ENCODE results near the gene ATP5IF1.

The ATP5IF1 gene

DNA sequence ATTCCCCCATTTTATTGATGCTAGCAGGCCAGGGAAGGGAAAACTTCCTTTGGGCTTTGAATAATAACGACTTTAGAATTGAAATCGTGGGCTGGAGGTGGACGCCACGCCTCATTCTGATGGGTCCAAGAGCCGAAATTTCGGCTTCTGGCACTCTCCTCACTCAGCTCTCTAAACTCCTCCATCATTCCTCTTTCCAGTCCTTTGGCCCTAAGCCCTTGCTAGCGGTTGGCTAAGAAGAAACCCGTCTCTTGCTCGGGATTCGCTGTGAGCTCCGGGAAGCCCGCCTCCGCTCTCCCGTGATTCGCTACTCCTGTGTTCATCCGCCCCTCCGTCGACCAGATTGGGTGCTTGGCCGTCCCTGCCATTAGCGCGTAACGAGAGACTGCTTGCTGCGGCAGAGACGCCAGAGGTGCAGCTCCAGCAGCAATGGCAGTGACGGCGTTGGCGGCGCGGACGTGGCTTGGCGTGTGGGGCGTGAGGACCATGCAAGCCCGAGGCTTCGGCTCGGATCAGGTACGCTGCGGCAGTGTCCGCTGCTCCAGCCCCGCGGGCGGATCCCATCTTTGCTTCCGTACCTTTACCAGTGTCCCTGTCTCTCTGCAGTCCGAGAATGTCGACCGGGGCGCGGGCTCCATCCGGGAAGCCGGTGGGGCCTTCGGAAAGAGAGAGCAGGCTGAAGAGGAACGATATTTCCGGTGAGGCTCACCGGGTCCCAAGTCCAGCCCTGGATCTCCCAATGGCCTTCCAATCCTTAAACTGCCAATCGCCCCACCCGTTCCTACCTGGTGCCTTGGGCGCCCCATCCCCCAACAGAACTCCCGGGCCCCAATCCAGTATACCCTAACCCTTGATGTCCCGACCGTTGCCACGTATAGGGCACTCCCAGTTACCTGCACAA lies at the start of gene ATP5IF1:
Gene ATP5IF1 (plus strand): TSS at position 370 of the 901 bp plus-strand sequence. CDS start 60 bp downstream, at position 430.
- Histone ChIP-seq H3K9me3 (ENCODE audit: control insufficient read depth, low read length) (no peaks in the 10 kb centered on the region), H3K4me3 (ENCODE audit: low read length) (peak within 1 kb of the TSS; percentile 99), H3K4me1 (ENCODE audit: control insufficient read depth, insufficient read depth, low read length) (peaks cover 17% of the 10 kb centered on the region), H3K27me3 (ENCODE audit: control insufficient read depth, insufficient read depth, low read length) (no peaks in the 10 kb centered on the region), H3K9ac (ENCODE audit: low read length) (peak within 1 kb of the TSS; percentile 94), H3K36me3 (ENCODE audit: control insufficient read depth, insufficient read depth, low read length) (no peaks in the 10 kb centered on the region)

DNA sequence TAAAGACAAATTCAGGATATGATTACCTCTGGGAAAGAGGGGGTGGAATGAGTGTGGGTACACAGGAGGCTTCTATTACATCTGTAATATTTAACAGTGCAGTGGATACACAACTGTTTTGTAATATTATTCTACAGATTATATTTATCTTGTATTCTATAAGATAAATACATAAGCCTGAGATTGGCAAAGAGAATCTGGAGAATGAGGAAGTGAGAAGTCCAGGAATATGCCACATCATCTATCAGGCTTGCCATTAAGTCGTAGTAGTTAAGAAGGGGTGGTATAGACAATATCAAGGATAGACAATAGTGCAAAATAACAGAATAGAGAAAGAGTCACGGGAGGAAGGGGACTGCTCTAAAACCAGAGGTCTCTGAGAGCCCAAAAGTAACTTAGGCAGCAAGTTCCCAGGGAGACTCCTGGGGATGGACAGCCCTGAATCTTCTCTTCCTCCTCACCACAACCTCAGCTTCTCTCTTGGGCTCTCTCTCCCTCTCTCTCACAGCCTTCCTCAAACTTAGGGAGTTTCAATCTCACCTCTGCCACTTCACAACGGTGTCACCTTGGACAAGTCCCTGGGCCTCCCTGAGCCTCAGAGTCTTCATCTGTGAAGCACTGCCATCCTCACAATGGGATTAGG lies 45.5 kb upstream of the ATP5IF1 start:
- H3K4me1 ChIP-seq (ENCODE audit: control insufficient read depth, insufficient read depth, low read length), result peaks cover 19% of the 10 kb centered on the region
- H3K9ac ChIP-seq (ENCODE audit: low read length), result no peak overlapping the region
- no peaks in the 10 kb centered on the region for H3K36me3 ChIP-seq (ENCODE audit: control insufficient read depth, insufficient read depth, low read length)
- no peaks in the 10 kb centered on the region for H3K27me3 ChIP-seq (ENCODE audit: control insufficient read depth, insufficient read depth, low read length)
- H3K9me3 ChIP-seq (ENCODE audit: control insufficient read depth, low read length), result no peaks in the 10 kb centered on the region
- no peak overlapping the region for H3K4me3 ChIP-seq (ENCODE audit: low read length)

DNA sequence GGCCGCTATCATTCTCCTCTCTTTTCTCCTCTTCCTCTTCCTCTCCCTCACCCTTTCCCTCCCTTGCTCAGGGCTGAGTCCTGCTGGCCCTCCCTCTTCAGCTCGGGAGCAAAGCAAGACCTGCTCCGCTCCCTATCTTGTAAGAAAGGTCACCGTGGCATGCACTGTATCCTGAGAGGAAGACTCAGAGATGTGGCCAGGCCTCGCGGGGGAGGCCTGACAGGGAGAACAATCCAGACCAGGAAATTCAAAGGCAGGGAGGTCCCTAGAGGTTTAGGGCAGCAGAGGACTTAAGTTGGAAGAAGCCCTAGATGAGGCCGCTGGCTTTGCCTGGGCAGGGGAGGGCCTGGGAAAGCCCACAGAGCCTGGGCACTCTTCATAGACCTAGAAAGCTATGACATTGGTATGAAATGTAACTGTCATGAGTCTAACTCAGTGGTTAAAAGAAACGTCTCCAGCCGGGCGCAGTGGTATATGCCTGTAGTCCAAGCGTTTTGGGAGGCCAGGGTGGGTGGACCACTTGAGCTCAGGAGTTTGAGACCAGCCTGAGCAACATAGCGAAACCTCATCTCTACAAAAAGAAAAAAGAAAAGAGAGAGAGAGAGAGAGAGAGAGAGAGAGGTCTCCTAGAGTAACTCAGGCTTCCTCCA lies 44.8 kb upstream of the ATP5IF1 start:
- Histone ChIP-seq H3K4me3 (ENCODE audit: low read length) (no peak overlapping the region), H3K36me3 (ENCODE audit: control insufficient read depth, insufficient read depth, low read length) (no peaks in the 10 kb centered on the region), H3K9ac (ENCODE audit: low read length) (no peak overlapping the region), H3K27me3 (ENCODE audit: control insufficient read depth, insufficient read depth, low read length) (no peaks in the 10 kb centered on the region), H3K4me1 (ENCODE audit: control insufficient read depth, insufficient read depth, low read length) (peaks cover 19% of the 10 kb centered on the region), H3K9me3 (ENCODE audit: control insufficient read depth, low read length) (no peaks in the 10 kb centered on the region)

DNA sequence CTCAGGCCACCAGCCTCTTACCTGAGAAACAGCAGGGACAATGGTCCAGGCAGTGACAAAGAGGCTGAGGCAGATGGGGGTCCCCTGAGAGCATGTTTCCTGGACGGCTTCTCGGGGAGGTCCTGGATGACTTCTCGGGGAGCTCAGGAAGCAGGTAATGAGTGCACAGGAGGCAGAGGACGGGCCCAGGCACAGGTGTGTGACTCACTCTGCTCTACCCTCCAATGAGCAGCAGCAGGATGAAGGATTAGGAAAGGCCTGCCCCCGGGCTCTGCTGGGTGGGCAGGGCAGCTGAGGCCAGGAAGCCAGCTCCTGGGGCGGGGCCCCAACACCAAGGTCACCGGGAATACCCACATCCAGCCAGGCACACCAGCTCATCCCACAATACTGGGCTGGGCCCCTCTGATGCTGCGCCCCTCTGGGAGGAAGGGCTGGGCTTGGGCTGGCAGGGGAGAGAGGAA lies 42.2 kb upstream of the ATP5IF1 start:
- H3K9ac ChIP-seq (ENCODE audit: low read length), result no peak overlapping the region
- peaks cover 29% of the 10 kb centered on the region for H3K4me1 ChIP-seq (ENCODE audit: control insufficient read depth, insufficient read depth, low read length)
- H3K36me3 ChIP-seq (ENCODE audit: control insufficient read depth, insufficient read depth, low read length), result no peaks in the 10 kb centered on the region
- no peak overlapping the region for H3K4me3 ChIP-seq (ENCODE audit: low read length)
- no peaks in the 10 kb centered on the region for H3K9me3 ChIP-seq (ENCODE audit: control insufficient read depth, low read length)
- H3K27me3 ChIP-seq (ENCODE audit: control insufficient read depth, insufficient read depth, low read length), result no peaks in the 10 kb centered on the region

DNA sequence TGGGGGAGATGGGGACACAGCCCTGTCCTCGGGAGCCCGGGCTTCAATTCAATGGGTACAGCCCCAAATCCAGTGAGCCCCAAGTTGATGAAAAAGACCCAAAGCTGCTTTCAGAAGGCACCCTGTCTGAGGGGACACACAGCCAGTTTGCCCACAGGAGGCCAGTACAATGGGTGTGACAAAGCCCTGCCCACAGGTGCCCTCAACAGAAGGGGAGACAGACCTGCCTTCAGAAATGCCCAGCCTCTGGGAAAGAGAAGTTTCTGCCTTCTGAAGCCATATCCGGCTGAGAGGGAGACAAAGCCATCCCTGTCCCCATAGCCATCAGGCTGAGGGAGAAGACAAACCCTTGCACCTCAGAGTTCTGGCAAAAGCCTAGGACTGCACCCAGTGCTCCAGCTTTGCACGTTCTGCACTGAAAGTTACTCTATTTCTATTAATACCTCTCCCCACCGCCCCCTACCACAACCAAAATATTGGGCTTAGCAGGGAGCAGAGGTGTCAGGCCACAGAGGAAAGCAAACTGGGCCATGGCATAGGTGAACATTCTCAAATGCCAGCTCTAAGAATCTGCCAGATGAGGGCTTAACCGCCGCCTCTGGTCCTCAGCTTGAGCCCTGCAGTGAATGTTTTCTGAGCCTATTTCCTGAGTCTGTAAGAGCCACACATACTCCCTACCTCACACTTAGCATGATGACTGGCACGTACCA lies 41.4 kb upstream of the ATP5IF1 start:
- Histone ChIP-seq H3K9ac (ENCODE audit: low read length) (no peak overlapping the region), H3K36me3 (ENCODE audit: control insufficient read depth, insufficient read depth, low read length) (no peaks in the 10 kb centered on the region), H3K27me3 (ENCODE audit: control insufficient read depth, insufficient read depth, low read length) (no peaks in the 10 kb centered on the region), H3K4me3 (ENCODE audit: low read length) (no peak overlapping the region), H3K4me1 (ENCODE audit: control insufficient read depth, insufficient read depth, low read length) (peaks cover 32% of the 10 kb centered on the region), H3K9me3 (ENCODE audit: control insufficient read depth, low read length) (no peaks in the 10 kb centered on the region)

DNA sequence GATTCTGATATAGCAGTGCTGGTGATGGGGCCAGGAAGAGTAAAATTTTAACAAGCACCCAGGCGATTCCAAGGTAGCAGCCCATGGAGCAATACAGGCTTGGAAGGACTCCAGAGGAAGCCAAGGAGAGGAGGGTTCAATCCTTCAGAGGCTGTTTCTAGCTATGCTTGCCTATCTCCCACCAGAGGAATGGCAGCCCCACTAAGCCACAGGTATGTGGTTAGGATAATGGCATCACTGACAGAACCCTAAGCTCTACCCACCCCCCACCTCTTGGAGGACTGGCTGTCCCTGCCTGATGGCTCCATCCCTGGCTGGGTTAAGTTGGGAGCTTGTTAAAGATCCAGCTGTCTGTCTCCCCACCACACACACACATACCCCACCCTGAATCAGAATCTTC lies 40.1 kb upstream of the ATP5IF1 start:
- H3K4me3 ChIP-seq (ENCODE audit: low read length), result no peak overlapping the region
- peaks cover 39% of the 10 kb centered on the region for H3K4me1 ChIP-seq (ENCODE audit: control insufficient read depth, insufficient read depth, low read length)
- no peaks in the 10 kb centered on the region for H3K9me3 ChIP-seq (ENCODE audit: control insufficient read depth, low read length)
- no peak overlapping the region for H3K9ac ChIP-seq (ENCODE audit: low read length)
- H3K27me3 ChIP-seq (ENCODE audit: control insufficient read depth, insufficient read depth, low read length), result no peaks in the 10 kb centered on the region
- peaks cover 5% of the 10 kb centered on the region for H3K36me3 ChIP-seq (ENCODE audit: control insufficient read depth, insufficient read depth, low read length)

DNA sequence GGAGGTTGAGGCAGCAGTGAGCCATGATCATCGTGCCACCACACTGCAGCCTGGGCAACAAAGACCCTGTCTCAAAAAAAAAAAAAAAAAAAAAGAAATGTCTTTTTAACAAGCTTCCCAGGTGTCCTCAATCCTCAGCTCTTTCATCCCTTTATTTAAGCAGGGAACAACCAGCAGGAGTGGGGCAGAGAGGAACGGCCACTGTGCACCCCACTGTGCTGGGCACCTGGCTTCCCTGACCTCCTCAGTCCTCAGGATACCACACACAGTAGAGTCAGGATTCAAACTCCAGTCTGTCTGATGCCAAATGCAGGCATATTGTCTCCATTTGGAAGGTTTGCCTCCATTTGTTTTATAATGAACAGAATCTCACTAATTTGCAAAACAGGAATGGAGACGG lies 39.6 kb upstream of the ATP5IF1 start:
- Histone ChIP-seq H3K9me3 (ENCODE audit: control insufficient read depth, low read length) (no peaks in the 10 kb centered on the region), H3K36me3 (ENCODE audit: control insufficient read depth, insufficient read depth, low read length) (peaks cover 5% of the 10 kb centered on the region), H3K4me3 (ENCODE audit: low read length) (no peak overlapping the region), H3K4me1 (ENCODE audit: control insufficient read depth, insufficient read depth, low read length) (peaks cover 39% of the 10 kb centered on the region), H3K9ac (ENCODE audit: low read length) (no peak overlapping the region), H3K27me3 (ENCODE audit: control insufficient read depth, insufficient read depth, low read length) (no peaks in the 10 kb centered on the region)

DNA sequence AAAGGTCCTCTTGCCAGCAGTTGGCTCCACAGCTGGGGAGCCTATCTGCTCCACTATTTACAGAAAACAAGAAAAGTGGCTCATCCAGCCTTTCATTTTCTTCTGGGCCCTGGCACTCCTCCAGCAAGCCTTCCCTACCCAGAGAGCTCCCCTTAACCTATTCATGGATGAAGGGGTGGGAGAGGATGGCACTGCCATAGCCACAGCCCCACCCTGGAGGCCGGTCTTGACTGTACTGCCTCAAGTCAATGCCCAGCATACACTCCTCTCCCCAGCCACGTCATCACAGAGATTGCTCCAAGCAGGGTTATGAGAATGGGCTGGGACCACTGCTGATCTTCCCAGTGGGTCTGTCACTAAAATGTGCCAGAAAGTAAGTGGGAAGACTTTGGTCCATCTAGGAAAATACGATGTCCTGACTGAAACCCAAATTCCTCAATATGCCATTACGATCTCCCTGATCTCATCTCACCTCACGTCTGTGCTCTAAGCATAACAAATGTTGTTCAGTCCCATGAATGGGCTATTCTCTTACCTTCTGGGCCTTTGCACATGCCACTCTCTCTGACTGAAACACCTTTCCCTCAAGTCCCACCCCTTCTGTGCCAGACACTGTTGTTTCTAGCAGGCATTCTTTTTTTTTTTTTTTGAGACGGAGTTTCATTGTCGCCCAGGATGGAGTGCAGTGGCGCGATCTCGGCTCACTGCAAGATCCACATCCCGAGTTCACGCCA lies 38.1 kb upstream of the ATP5IF1 start:
- peaks cover 36% of the 10 kb centered on the region for H3K4me1 ChIP-seq (ENCODE audit: control insufficient read depth, insufficient read depth, low read length)
- H3K9me3 ChIP-seq (ENCODE audit: control insufficient read depth, low read length), result no peaks in the 10 kb centered on the region
- H3K9ac ChIP-seq (ENCODE audit: low read length), result no peak overlapping the region
- peaks cover 5% of the 10 kb centered on the region for H3K36me3 ChIP-seq (ENCODE audit: control insufficient read depth, insufficient read depth, low read length)
- H3K27me3 ChIP-seq (ENCODE audit: control insufficient read depth, insufficient read depth, low read length), result no peaks in the 10 kb centered on the region
- no peak overlapping the region for H3K4me3 ChIP-seq (ENCODE audit: low read length)

DNA sequence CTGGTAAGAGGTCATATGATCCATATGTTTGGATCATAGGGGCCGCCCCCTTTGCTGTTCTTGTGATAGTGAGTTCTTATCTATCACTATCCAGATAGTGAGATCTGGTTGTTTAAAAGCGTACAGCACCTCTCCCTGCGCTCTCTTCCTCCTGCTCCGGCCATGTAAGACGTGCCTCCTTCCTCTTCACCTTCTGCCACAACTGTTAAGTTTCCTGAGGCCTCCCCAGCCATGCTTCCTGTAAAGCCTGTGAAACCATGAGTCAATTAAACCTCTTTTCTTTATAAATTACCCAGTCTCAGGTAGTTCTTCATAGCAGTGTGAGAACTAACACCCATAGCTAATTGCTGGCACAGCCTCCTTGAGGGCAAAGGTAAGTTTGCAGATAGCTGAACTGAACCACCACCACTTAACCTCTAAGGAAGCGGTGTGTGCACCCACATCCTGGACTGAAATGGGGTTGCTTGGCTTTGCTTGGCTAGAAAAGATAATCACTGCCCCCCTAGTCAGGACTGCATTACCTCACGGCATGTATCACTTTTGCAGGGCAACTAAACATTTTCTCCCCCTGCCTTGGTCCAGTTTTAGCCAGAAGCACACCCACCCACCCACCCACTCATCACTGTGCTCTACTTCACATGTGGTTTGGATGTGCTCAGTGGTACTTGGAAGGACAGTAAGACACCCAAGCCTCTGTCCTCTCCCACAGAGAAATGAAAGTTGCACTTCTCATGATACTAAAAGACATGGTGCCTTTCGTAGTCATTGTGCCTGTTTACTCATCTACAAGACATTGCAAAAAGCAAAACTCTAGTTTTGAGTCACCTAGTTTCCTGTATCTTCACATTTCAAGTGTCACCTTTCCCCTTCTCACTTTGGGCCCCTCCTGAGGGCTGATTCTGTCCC lies 36.3 kb upstream of the ATP5IF1 start:
- peaks cover 20% of the 10 kb centered on the region for H3K4me1 ChIP-seq (ENCODE audit: control insufficient read depth, insufficient read depth, low read length)
- H3K9me3 ChIP-seq (ENCODE audit: control insufficient read depth, low read length), result no peaks in the 10 kb centered on the region
- no peak overlapping the region for H3K9ac ChIP-seq (ENCODE audit: low read length)
- H3K27me3 ChIP-seq (ENCODE audit: control insufficient read depth, insufficient read depth, low read length), result no peaks in the 10 kb centered on the region
- H3K4me3 ChIP-seq (ENCODE audit: low read length), result no peak overlapping the region
- peaks cover 5% of the 10 kb centered on the region for H3K36me3 ChIP-seq (ENCODE audit: control insufficient read depth, insufficient read depth, low read length)

DNA sequence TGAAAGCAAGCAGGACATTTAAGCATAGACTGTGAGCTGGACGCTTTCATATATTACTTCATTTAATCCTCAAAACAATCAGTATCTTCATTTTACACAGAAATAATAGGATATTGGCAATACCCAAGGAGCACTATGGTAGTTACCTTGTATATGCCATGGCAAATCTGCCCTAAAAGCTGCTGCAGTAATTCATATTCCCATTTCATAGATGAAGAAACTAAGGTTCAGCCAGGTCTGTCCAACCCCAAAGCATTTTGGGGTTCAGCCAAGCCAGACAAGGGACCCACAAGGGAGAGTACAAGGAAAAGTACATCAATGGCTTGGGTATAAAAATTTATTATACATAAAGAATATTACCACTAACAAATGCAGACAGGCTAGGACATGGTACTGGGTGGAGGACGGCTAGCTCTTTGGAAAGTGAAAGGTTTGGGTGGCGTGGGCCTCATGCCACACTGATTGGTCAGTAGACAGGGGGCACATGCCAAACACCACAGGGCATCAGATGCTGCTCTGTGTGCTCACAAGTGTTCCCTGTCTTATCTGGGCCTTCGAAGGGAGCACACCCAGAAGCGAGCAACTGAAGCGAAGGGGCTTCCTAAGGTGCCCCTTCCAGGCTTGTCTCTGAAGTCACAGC lies 35.6 kb upstream of the ATP5IF1 start:
- H3K4me3 ChIP-seq (ENCODE audit: low read length), result no peak overlapping the region
- H3K36me3 ChIP-seq (ENCODE audit: control insufficient read depth, insufficient read depth, low read length), result peaks cover 5% of the 10 kb centered on the region
- H3K4me1 ChIP-seq (ENCODE audit: control insufficient read depth, insufficient read depth, low read length), result peaks cover 20% of the 10 kb centered on the region
- no peak overlapping the region for H3K9ac ChIP-seq (ENCODE audit: low read length)
- no peaks in the 10 kb centered on the region for H3K9me3 ChIP-seq (ENCODE audit: control insufficient read depth, low read length)
- no peaks in the 10 kb centered on the region for H3K27me3 ChIP-seq (ENCODE audit: control insufficient read depth, insufficient read depth, low read length)

Data from mucosa of stomach (tissue), 1 donor.